GM19397 (cell line): Measurements from ENCODE around the gene WDR7.
"Not testable (repeated sequence)": the region's sequence is repeated elsewhere in the genome, so short reads cannot be mapped to it uniquely, and the experiment has no call there.

Experiments
- ATAC-seq: cut with Tn5 transposase; IDR thresholded peaks from one replicate; pipeline ENCODE4 v1.9.1; 2021; ENCODE audit warnings: mild to moderate bottlenecking, moderate library complexity; ENCODE audit not compliant: unreplicated experiment

Gene WDR7

DNA sequence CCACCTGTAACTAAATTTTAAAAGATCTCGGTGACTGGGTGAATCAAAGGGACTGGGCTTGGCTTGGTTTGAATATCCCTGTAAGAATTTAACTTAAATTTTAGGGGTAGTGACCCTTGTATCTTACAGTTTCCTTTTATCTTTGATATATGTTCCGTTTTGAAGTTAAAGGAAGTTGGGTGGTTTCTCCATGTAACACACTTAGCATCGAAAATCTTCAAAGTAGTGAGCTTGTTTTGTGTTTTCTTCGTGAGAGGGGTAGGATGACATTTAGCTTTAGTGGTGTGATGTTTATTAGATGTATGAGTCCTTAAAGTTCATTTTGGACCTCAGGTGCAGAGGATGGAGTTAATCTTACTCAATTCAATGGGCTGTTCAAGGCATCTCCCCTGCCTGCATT is 1.6 kb downstream of the WDR7 start:
- ATAC-seq, result no peak

DNA sequence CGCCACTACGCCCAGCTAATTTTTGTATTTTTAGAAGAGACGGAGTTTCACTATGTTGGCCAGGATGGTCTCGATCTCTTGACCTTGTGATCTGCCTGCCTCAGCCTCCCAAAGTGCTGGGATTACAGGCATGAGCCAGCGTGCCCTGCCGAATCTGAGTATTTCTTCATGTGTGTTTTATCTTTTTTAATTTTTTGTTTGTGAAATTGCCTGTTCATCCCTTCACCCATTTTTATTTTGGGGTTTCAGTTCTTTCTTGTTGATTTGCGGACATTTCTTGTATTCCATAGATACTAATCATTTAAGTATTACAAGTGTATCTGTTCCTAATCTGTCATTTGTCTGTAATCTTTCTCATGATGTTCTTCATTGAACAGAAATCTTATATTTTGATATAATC is 3.1 kb downstream of the WDR7 start:
- ATAC-seq, result not testable (repeated sequence)

DNA sequence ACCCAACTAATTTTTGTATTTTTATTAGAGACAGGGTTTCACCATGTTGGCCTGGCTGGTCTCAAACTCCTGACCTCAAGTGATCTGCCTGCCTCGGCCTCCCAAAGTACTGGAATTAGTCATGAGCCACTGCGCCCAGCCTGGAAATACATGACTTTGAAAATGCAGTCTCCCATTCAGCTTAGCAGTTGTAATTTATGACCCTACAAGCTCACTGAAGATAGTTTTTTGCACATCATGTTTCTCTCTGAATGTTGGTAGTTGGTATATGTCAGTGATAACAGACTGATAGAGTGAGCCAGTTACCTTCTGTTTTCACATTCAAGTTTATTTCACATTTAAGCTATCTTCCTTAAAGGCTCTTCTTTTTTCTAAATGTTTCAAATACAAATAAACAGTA is 7.1 kb downstream of the WDR7 start:
- no peak for ATAC-seq

GRCh38 chr18:56659111-56659510 is 8.0 kb downstream of the WDR7 start:
- no peak for ATAC-seq

GRCh38 chr18:56660655-56661054 is 9.5 kb downstream of the WDR7 start:
- no peak for ATAC-seq

DNA sequence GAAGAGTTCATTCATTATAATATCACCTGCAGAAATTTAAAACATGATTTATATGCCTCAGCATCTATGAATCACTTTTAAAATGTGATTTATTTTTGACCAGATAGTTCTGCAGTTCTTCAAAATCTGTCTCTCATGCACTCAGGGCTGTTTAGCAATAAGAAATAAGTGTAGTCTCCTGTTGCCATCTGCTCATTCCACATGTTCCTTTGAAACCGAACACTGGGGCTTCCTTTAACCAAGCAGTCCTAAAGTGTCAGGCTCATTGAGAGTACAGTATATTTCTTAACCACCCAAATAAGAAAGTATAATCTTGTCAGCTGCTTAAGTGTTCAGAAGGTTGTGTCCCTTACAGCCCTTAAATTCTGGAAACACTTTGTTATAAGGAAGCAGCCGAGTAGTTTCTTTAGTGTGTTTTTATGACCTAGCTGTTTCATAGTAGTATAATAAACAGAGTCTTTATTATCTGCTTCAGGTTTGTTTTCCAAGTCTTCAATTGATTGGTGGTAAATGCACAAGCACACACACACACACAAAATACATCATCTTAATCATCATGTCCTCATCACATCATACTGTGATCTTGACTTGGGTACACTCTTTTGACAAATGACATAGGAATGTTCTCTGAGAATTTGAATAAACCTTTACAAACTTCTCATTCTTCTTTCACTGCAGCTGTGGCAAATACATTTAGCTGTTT is 10.4 kb downstream of the WDR7 start:
- no peak for ATAC-seq

DNA sequence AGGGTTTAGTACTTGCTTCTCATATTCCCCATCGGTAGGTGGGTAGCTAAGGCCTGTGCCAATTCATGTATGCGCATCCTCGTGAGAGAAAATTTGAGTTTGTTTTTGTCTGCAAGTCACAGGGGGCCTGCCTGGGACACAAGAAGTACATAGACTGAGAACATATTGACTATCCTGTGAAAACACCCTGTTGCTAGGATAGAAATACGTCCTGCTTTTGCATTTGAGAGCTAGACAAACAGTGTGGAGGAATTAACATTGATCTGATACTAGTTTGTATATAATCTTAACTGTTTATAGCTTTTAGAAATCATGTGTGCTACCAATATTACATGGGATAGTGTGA is 10.9 kb downstream of the WDR7 start:
- ATAC-seq, result no peak

GRCh38 chr18:56662502-56662901 is 11.3 kb downstream of the WDR7 start:
- ATAC-seq, result no peak

DNA sequence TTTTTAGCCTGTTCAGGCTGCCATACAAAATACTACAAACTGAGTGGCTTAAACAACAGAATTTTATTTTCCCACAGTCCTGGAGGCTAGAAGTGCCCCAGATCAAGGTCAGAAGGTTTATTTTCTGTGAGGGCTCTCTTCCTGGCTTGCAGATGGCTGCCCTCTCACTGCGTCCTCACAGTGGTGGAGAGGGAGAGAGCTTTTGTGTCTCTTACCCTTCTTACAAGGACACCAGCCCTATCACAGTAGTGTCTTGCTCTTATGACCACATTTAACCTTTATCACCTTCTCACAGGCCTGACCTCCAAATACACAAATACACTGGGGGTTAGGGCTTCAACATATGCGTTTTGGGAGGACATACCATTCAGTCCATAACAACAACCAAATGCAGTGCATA is 11.7 kb downstream of the WDR7 start:
- ATAC-seq, result no peak

GRCh38 chr18:56672391-56672790 is 21.2 kb downstream of the WDR7 start:
- no peak for ATAC-seq

DNA sequence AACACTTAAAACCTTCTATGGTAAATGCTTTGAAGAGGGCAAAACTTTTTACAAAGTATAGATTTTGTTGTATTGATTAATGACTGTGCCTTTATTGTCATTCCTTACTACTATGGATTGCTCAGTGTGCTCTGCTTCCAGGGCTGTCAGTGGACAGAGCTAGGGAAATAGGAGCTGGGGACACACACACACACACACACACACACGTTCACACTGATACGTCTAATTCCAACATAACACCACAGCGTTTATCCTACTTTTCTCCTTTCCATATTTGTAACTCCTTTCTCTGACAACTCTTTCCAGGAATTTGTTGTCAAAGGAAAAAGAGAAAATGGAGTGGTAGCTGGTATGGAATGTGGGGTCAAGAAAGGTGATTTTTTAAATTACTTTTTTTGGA is 21.8 kb downstream of the WDR7 start:
- ATAC-seq, result no peak

GRCh38 chr18:56676639-56677038 is 25.5 kb downstream of the WDR7 start:
- no peak for ATAC-seq

DNA sequence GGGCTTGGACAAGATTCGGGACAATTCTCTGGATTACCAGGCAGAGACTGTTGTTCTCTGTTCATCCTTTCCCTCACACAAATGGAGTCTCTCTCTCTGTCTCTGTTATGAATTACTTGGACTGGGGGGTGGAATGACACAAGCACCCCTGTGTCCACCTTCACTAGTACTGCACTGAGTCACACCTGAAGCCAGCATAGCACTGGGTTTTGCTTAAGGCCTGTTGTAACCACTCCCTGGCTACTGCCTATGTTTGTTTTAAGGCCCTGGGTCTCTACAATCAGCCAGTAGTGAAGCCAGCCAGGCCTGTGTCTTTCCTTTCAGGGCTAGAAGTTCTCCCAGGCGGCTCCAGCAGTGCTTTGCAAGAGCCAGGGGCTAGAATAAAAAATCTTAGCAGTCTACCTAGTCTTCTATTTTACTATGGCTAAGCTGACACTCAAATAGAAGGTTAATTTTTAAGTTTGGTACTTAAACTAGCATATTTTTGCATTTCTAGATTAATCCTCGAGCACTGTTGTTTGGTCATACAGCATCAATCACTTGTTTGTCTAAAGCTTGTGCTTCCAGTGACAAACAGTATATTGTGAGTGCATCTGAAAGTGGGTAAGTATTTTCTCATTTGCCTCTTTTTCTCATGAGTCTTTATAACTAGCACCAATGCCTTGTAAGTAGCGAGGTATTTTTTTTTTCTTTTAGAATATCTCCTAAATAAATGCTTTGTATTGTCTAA is 27.8 kb downstream of the WDR7 start:
- no peak for ATAC-seq

GRCh38 chr18:56684277-56684676 is 33.1 kb downstream of the WDR7 start:
- ATAC-seq, result no peak

GRCh38 chr18:56691530-56691929 is 40.4 kb downstream of the WDR7 start:
- no peak for ATAC-seq

- no peak for ATAC-seq
These were observed 45.8 kb downstream of the WDR7 start for GRCh38 chr18:56696966-56697365.

DNA sequence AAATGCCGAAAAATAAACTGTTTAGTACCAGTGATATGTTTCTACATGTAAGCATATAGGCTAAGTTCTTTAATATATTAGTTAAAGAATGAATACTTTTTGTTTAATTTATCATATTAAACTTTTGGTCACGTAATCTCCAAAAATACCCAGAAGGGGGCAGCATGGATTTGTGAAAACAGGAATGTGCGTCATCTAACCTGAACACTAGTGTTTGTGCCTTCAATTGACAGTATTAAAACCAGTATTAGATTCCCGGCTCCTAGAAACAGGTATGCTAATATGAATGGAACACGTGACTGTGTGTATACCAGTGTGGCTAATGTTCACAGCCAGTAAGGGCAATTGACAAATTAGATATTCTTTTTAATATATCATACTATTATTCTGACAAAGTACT is 51.8 kb downstream of the WDR7 start:
- ATAC-seq, result no peak

DNA sequence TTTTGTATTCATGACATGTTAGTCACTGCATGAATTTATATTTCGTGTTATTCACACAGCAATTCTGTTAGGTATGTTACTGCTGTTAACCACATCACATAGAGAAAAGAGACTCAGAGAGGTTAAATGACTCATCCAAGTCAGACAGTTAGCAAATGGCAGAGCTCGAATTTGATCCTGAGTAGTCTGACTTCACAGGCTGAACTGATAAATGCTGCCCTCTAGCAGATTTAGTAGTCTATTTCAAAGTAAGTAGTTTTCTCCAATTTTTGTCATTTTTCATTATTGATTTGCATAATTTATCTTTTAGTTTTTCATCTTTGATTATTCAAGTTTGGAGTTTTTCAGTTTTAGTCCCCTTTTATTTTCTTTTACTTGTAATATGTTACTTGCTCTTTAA is 58.3 kb downstream of the WDR7 start:
- ATAC-seq, result peak; percentile 88

DNA sequence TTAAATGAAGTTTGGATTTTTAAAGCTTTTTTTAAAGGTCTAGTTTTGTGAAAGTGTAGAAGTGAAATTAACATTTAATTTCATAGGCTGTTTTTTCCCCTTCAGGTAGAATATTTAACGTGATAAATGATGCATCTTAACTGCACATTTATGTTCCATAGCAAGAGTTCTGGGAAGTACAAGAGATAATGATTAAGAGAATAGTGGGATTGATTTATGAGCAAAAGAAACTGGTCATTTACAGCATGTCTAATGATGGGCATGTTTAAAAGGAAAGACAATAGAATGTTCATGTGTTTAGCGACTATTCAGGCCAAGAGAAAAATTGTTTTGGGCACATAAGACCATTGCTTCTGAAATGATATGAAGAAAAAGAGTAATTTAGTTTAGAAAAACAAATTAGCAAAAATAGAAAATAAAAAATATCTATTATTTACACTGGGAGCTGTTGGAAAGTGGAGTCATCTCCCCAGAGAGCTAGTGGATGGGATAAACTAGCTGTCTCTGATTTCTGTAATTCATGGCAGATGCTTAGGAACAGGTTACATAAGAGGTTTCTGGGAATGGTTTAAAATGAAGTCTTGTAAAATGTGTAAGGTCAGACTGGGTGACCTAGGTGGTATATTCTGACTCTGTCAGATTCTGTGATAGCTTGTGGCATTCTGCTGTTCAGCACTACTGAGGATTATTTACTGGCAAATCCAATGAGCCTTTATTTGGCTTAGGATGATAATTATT is 60.7 kb downstream of the WDR7 start:
- no peak for ATAC-seq

DNA sequence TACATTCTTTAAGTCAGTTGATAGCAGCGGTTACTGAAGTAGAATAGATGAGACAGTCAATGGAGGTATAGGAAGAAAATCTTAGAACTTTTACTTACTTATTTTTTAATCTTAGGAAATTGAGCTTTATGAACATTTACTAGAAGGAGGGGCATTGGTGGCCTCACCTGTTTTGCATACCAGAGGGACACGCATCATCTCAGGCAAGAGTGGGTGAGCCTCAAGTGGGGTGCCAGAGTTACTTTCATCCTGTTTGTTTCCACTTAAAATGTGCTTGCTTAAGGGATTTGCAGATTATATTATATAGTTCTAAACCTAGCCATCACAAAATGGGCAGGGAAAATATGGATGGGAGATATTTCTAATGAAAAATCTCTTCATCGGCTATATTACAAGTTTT is 61.6 kb downstream of the WDR7 start:
- no peak for ATAC-seq

- no peak for ATAC-seq
These were observed 64.0 kb downstream of the WDR7 start for GRCh38 chr18:56715121-56715520.

- ATAC-seq, result no peak
These were observed 65.6 kb downstream of the WDR7 start for GRCh38 chr18:56716692-56717146.
